A172 (cell line): ENCODE measurements around the gene ZMIZ1. TPM values are rescaled to one million over a fixed set of nuclear protein-coding genes. Genes with fewer than 3 reads are reported as not detected.
A peak's percentile ranks its signal among the peaks of the same experiment; 100 is the strongest.

ENCODE experiments used
- DNase-seq: peaks from one replicate; pipeline ENCODE4 v3.0.0-alpha.2; 2015; ENCODE audit warnings: low spot score
- total RNA-seq: library from RNA; depleted of rRNA; stranded (reverse); fragments of >200 nt; shearing (Covaris generic); gene quantifications from 2 replicates; pipeline ENCODE4 v1.2.3, GENCODE V29; 2014

The ZMIZ1 gene
- total RNA-seq, 1 experiment from 2014 or later = 16.6 TPM

GRCh38 chr10:79187121-79187940, 118.6 kb downstream of the ZMIZ1 start:
- no peak for DNase-seq

- DNase-seq = no peak
Measured at GRCh38 chr10:79188154-79188965, 119.6 kb downstream of the ZMIZ1 start.

- DNase-seq = no peak
Measured at GRCh38 chr10:79189181-79189580, 120.4 kb downstream of the ZMIZ1 start.

GRCh38 chr10:79189853-79190435, 121.2 kb downstream of the ZMIZ1 start:
- DNase-seq = peak; percentile 84

- no peak for DNase-seq
Measured at GRCh38 chr10:79190740-79191261, 122.0 kb downstream of the ZMIZ1 start.

GRCh38 chr10:79191951-79192676, 123.3 kb downstream of the ZMIZ1 start:
- no peak for DNase-seq

- DNase-seq = peak; percentile 88
Measured at GRCh38 chr10:79192677-79193003, 123.9 kb downstream of the ZMIZ1 start.

- no peak for DNase-seq
Measured at GRCh38 chr10:79193694-79194382, 125.1 kb downstream of the ZMIZ1 start.

- peak; percentile 82 for DNase-seq
Measured at GRCh38 chr10:79195091-79195923, 126.5 kb downstream of the ZMIZ1 start.

GRCh38 chr10:79196470-79197461, 128.0 kb downstream of the ZMIZ1 start:
- DNase-seq = peak; percentile 64

- no peak for DNase-seq
Measured at GRCh38 chr10:79197558-79197957, 128.8 kb downstream of the ZMIZ1 start.

- no peak for DNase-seq
Measured at GRCh38 chr10:79200346-79200745, 131.6 kb downstream of the ZMIZ1 start.

- no peak for DNase-seq
Measured at GRCh38 chr10:79201706-79202105, 132.9 kb downstream of the ZMIZ1 start.

GRCh38 chr10:79202188-79203013, 133.6 kb downstream of the ZMIZ1 start:
- DNase-seq = no peak

- DNase-seq = no peak
Measured at GRCh38 chr10:79203014-79203644, 134.4 kb downstream of the ZMIZ1 start.

GRCh38 chr10:79203833-79204232, 135.1 kb downstream of the ZMIZ1 start:
- DNase-seq = no peak

- DNase-seq = no peak
Measured at GRCh38 chr10:79206300-79207095, 137.7 kb downstream of the ZMIZ1 start.
